ENCODE data around the gene CFAP77.

GRCh38 chr9:132488626-132489025 lies 78.6 kb downstream of the CFAP77 start:
- TF ChIP-seq MYC (IDR thresholded peaks at IDR 0.05; ENCODE audit: low read depth, low read length) (no peak), MYC (CRISPR knock-in tag; IDR thresholded peaks at IDR 0.05; ENCODE audit: borderline replicate concordance, low read depth) (no peak), ZNF449 (CRISPR knock-in tag; IDR thresholded peaks at IDR 0.05) (no peak), BHLHE40 (IDR thresholded peaks at IDR 0.05; ENCODE audit: low read length) (no peak), YY1 (IDR thresholded peaks at IDR 0.05; ENCODE audit: borderline replicate concordance in 1 of 3, control insufficient read depth in 1 of 3, extremely low read depth in 1 of 3, insufficient read depth in 3 of 3, insufficient read length in 1 of 3, insufficient replicate concordance in 2 of 3, low read depth in 1 of 3, low read length in 2 of 3) (no peak), BCLAF1 (IDR thresholded peaks at IDR 0.05; ENCODE audit: borderline replicate concordance in 1 of 2, control insufficient read depth in 1 of 2, low read depth in 2 of 2, low read length in 1 of 2) (no peak), ATF1 (CRISPR knock-in tag; IDR thresholded peaks at IDR 0.05) (no peak), ATF1 (tag; IDR thresholded peaks at IDR 0.05) (no peak), DPF2 (IDR thresholded peaks at IDR 0.05) (no peak), ZNF780A (CRISPR knock-in tag; IDR thresholded peaks at IDR 0.05) (no peak), MEF2A (IDR thresholded peaks at IDR 0.05; ENCODE audit: control insufficient read depth, low read depth, low read length) (no peak), SIN3A (IDR thresholded peaks at IDR 0.05; ENCODE audit: borderline replicate concordance in 2 of 2, control insufficient read depth in 1 of 2, low read depth in 2 of 2, low read length in 2 of 2) (no peak)
- TF ChIP-seq, protein P1, sequence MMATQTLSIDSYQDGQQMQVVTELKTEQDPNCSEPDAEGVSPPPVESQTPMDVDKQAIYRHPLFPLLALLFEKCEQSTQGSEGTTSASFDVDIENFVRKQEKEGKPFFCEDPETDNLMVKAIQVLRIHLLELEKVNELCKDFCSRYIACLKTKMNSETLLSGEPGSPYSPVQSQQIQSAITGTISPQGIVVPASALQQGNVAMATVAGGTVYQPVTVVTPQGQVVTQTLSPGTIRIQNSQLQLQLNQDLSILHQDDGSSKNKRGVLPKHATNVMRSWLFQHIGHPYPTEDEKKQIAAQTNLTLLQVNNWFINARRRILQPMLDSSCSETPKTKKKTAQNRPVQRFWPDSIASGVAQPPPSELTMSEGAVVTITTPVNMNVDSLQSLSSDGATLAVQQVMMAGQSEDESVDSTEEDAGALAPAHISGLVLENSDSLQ (IDR thresholded peaks at IDR 0.05) = no peak

Data from K562 (cell line).